ENCODE measurements around the gene HSDL1. TPM values are rescaled to one million over a fixed set of nuclear protein-coding genes. Genes with fewer than 3 reads are reported as not detected.

The HSDL1 gene
- total RNA-seq, 1 experiment from 2014 or later: 34.2 TPM

DNA sequence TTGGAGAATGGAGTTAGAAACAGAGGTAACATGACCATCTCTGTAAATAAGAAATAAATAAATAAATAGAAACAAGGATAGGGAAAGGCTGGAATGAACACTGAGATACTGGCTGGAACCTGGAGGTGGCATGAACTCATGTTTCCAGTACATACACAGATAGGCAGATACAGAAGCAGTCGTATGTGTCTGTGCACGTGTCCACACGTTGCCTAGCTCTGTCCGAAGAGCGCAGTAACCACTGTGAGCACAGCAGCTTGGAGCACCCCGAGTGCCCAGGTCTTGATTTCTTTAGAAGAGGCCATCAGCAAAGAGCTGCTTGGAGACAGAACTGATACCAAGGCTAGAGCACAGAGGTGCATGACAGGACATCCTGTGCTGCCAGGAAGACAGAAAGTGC lies 65.3 kb downstream of the HSDL1 start:
- Histone ChIP-seq H3K18ac (ENCODE audit: insufficient read length, low read depth, low read length) (no peak overlapping the region), H2BK15ac (ENCODE audit: low read depth, low read length) (no peak overlapping the region), H3K27me3 (ENCODE audit: insufficient read depth, low read length) (no peaks in the 10 kb centered on the region), H3K79me1 (ENCODE audit: insufficient read depth, low read depth, low read length, poor library complexity, severe bottlenecking) (no peaks in the 10 kb centered on the region), H2BK12ac (ENCODE audit: insufficient read length, low read depth, low read length) (no peak overlapping the region), H3T11ph (ENCODE audit: low read length) (no peak overlapping the region), H3K23me2 (ENCODE audit: insufficient read length, low read depth, low read length, poor library complexity, severe bottlenecking) (no peaks in the 10 kb centered on the region), H3K23ac (ENCODE audit: insufficient read length, low read depth, low read length) (no peak overlapping the region), H2AFZ (ENCODE audit: low read length) (no peak overlapping the region), H2BK5ac (ENCODE audit: insufficient read length, low read length) (no peak overlapping the region), H2AK5ac (ENCODE audit: insufficient read length, low read length) (no peak overlapping the region), H3K4me2 (ENCODE audit: insufficient read depth, insufficient read length, low read length) (no peak overlapping the region), H4K20me1 (ENCODE audit: control insufficient read depth, insufficient read depth, insufficient read length) (no peaks in the 10 kb centered on the region), H2BK20ac (ENCODE audit: low read depth, low read length, poor library complexity, severe bottlenecking) (no peak overlapping the region), H4K8ac (replicated peaks; ENCODE audit: insufficient read length, low read depth, low read length) (no peak overlapping the region), H3K56ac (ENCODE audit: insufficient read length, low read depth, low read length) (no peak overlapping the region), H3K4me1 (ENCODE audit: insufficient read depth, low read length) (no peaks in the 10 kb centered on the region), H4K91ac (ENCODE audit: insufficient read length, low read depth, low read length) (no peak overlapping the region), H3K27ac (ENCODE audit: insufficient read length, low read depth, low read length) (no peak overlapping the region), H3K14ac (ENCODE audit: insufficient read depth, low read length) (no peak overlapping the region), H3K4ac (ENCODE audit: low read depth, low read length) (no peak overlapping the region), H4K5ac (ENCODE audit: insufficient read length, low read depth, low read length) (no peak overlapping the region), H2BK120ac (ENCODE audit: low read depth, low read length, poor library complexity, severe bottlenecking) (no peak overlapping the region), H3K9ac (ENCODE audit: extremely low read depth, insufficient read length, low read length) (no peak overlapping the region), H3K9me3 (ENCODE audit: control insufficient read depth, low read depth, low read length) (no peaks in the 10 kb centered on the region), H3K79me2 (ENCODE audit: insufficient read depth, low read length) (no peaks in the 10 kb centered on the region)
- WGBS (ENCODE audit: extremely low coverage, insufficient read length, low lambda C conversion rate): no CpG with 5 or more reads among the region's 6 CpGs
- no peak overlapping the region for H3K4me3 Mint-ChIP-seq
- peaks cover 10 to 61% (median 37%) of the 10 kb centered on the region in 3 experiments; a peak in 6 of 7 replicates for H3K36me3 Mint-ChIP-seq (ENCODE audit: insufficient read depth in 1 of 3, low read depth in 3 of 3)
- no peak for DNase-seq
- H3K27me3 Mint-ChIP-seq (ENCODE audit: low read depth): no peaks in the 10 kb centered on the region
- H3K27ac Mint-ChIP-seq: no peak overlapping the region
- TF ChIP-seq, protein P1, sequence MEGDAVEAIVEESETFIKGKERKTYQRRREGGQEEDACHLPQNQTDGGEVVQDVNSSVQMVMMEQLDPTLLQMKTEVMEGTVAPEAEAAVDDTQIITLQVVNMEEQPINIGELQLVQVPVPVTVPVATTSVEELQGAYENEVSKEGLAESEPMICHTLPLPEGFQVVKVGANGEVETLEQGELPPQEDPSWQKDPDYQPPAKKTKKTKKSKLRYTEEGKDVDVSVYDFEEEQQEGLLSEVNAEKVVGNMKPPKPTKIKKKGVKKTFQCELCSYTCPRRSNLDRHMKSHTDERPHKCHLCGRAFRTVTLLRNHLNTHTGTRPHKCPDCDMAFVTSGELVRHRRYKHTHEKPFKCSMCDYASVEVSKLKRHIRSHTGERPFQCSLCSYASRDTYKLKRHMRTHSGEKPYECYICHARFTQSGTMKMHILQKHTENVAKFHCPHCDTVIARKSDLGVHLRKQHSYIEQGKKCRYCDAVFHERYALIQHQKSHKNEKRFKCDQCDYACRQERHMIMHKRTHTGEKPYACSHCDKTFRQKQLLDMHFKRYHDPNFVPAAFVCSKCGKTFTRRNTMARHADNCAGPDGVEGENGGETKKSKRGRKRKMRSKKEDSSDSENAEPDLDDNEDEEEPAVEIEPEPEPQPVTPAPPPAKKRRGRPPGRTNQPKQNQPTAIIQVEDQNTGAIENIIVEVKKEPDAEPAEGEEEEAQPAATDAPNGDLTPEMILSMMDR (conservative IDR thresholded peaks at IDR 0.05): no peak
- no peaks in the 10 kb centered on the region for H3K4me1 Mint-ChIP-seq
- no peaks in the 10 kb centered on the region for H3K9me3 Mint-ChIP-seq

Data from H9 (cell line).